Kidney (tissue), 14 donors: ENCODE results near the gene AKAP13. TPM values are rescaled to one million over a fixed set of nuclear protein-coding genes. Genes with fewer than 3 reads are reported as not detected.

Experiments
- DNase-seq, 5 donors: peaks; one replicate each; pipeline ENCODE4 v3.0.0-alpha.2; 2013 to 2020
- FAIRE-seq: peaks from 2 replicates; lab custom pipeline; 2012; peaks lifted over from hg19 to GRCh38; lab: Jason Lieb, UNC
- H3K27ac ChIP-seq, 2 donors: one replicate each; pipeline ENCODE4 v1.7.0; 2013; ENCODE audit warnings: low read depth in 2 of 2, low read length in 2 of 2, inconsistent platforms in 1 of 2
- H3K27me3 ChIP-seq: one replicate; pipeline ENCODE4 v1.7.1; 2013; ENCODE audit warnings: low read length, inconsistent platforms; ENCODE audit not compliant: control insufficient read depth, insufficient read depth
- H3K36me3 ChIP-seq, 3 donors: one replicate each; pipeline versions ENCODE4 v1.7.0 to v1.7.1; 2013; ENCODE audit warnings: low read length in 3 of 3, control low read depth in 1 of 3, inconsistent platforms in 1 of 3; ENCODE audit not compliant: insufficient read depth in 3 of 3, control insufficient read depth in 2 of 3
- H3K4me1 ChIP-seq, 3 donors: one replicate each; pipeline versions ENCODE4 v1.7.0 to v1.7.1; 2013; ENCODE audit warnings: low read length in 3 of 3, inconsistent platforms in 1 of 3, low read depth in 1 of 3; ENCODE audit not compliant: control insufficient read depth in 2 of 3, insufficient read depth in 2 of 3
- H3K4me3 ChIP-seq, 3 donors: one replicate each; pipeline versions ENCODE4 v1.7.0 to v1.8.1; 2013; ENCODE audit warnings: low read length in 3 of 3, control low read depth in 1 of 3, inconsistent platforms in 1 of 3
- H3K9ac ChIP-seq, 3 donors: one replicate each; pipeline versions ENCODE4 v1.7.0 to v1.7.1; 2013; ENCODE audit warnings: low read length in 3 of 3, control low read depth in 1 of 3, inconsistent platforms in 1 of 3
- H3K9me3 ChIP-seq, 3 donors: one replicate each; pipeline versions ENCODE4 v1.7.0 to v1.7.1; 2013; ENCODE audit warnings: low read length in 3 of 3, control low read depth in 1 of 3, inconsistent platforms in 1 of 3; ENCODE audit not compliant: control insufficient read depth in 2 of 3, insufficient read depth in 1 of 3
- CTCF ChIP-seq: IDR thresholded peaks from 3 replicates; pipeline ENCODE4 v1.5.1; 2012; ENCODE audit warnings: mild to moderate bottlenecking, moderate library complexity, borderline replicate concordance; ENCODE audit not compliant: insufficient read depth; ENCODE audit errors: extremely low read depth
- intact Hi-C: fragments of 100-400 bp; cut with DNase I; formaldehyde crosslinking; loops from one replicate; pipeline ENCODE4 v1.11.1; 2022
- polyA plus RNA-seq: library from polyadenylated mRNA; stranded (reverse); fragments of 350-450 nt; fragmentation: Illumina TruSeq; extraction: RNeasy Lipid Tissue Mini Kit (QIAGEN cat#74804); gene quantifications from one replicate; pipeline ENCODE4 v1.2.3, GENCODE V29; 2014; ENCODE audit warnings: low read depth, low replicate concordance; ENCODE audit not compliant: insufficient read depth
- total RNA-seq: library from RNA; stranded (reverse); fragmentation: NEBNext Ultra II Directional; extraction: Animal tissue kit (Norgen Biotek cat#: 25700); gene quantifications from one replicate; pipeline ENCODE4 v1.2.1, GENCODE V29; 2021
- donor health status: control.
- donor health status: control.
- donor health status: control.
- donor health status: control.
- donor health status: control.
- donor health status: DM: yes; HTN: yes; CAD: no.
- donor health status: Normal renal cell carcinoma (clear cell type).

The AKAP13 gene
- total and polyA plus RNA-seq, 2 donors from 2014 or later = 18.8 to 174 TPM

- no peak overlapping the region for H3K9ac ChIP-seq
- no peaks in the 10 kb centered on the region for H3K36me3 ChIP-seq
- no peak for TF ChIP-seq CTCF
- H3K27ac ChIP-seq = no peak overlapping the region
- no peaks in the 10 kb centered on the region for H3K27me3 ChIP-seq
- no peaks in the 10 kb centered on the region for H3K9me3 ChIP-seq
- intact Hi-C loops = no loop called here
- DNase-seq (no peak), FAIRE-seq (no peak)
- no peak overlapping the region for H3K4me3 ChIP-seq
- peaks cover 0 to 18% (median 5%) of the 10 kb centered on the region in 3 donors for H3K4me1 ChIP-seq
Measured at GRCh38 chr15:85419161-85419560, 38.8 kb downstream of the AKAP13 start.

- Histone ChIP-seq H3K4me1 (peaks cover 0 to 18% (median 3%) of the 10 kb centered on the region in 3 donors), H3K4me3 (peak overlapping the region in 1 of 3 donors; percentile 3), H3K36me3 (no peaks in the 10 kb centered on the region), H3K27me3 (no peaks in the 10 kb centered on the region), H3K9me3 (no peaks in the 10 kb centered on the region), H3K27ac (no peak overlapping the region), H3K9ac (no peak overlapping the region)
- DNase-seq (no peak), FAIRE-seq (no peak)
- no peak for TF ChIP-seq CTCF
- intact Hi-C loops = no loop called here
Measured at GRCh38 chr15:85421116-85421925, 40.9 kb downstream of the AKAP13 start.

- H3K27ac ChIP-seq = no peak overlapping the region
- no peaks in the 10 kb centered on the region for H3K27me3 ChIP-seq
- H3K9me3 ChIP-seq = no peaks in the 10 kb centered on the region
- no peak for TF ChIP-seq CTCF
- DNase-seq (no peak), FAIRE-seq (no peak)
- H3K36me3 ChIP-seq = no peaks in the 10 kb centered on the region
- peaks cover 0 to 13% (median 3%) of the 10 kb centered on the region in 3 donors for H3K4me1 ChIP-seq
- H3K9ac ChIP-seq = no peak overlapping the region
- intact Hi-C loops = no loop called here
- no peak overlapping the region for H3K4me3 ChIP-seq
Measured at GRCh38 chr15:85422607-85423006, 42.2 kb downstream of the AKAP13 start.

GRCh38 chr15:85423256-85423655 lies 42.9 kb downstream of the AKAP13 start:
- no peak overlapping the region for H3K9ac ChIP-seq
- DNase-seq (no peak), FAIRE-seq (no peak)
- H3K27me3 ChIP-seq = no peaks in the 10 kb centered on the region
- H3K4me3 ChIP-seq = no peak overlapping the region
- peaks cover 0 to 13% (median 5%) of the 10 kb centered on the region in 3 donors for H3K4me1 ChIP-seq
- H3K9me3 ChIP-seq = no peaks in the 10 kb centered on the region
- H3K36me3 ChIP-seq = no peaks in the 10 kb centered on the region
- H3K27ac ChIP-seq = no peak overlapping the region
- intact Hi-C loops = no loop called here
- no peak for TF ChIP-seq CTCF
